Posterior vena cava (tissue), 2 donors: ENCODE results near the gene PTBP1. TPM values are rescaled to one million over a fixed set of nuclear protein-coding genes. Genes with fewer than 3 reads are reported as not detected.

Source experiments
- microRNA-seq, 2 donors: library from miRNA; unstranded; fragments of <30 nt; microRNA quantifications; one replicate each; pipeline ENCODE4 v1.2.0, GENCODE V29; 2020 to 2021; ENCODE audit warnings: borderline microRNAs expressed in 2 of 2
- total RNA-seq, 2 donors: library from RNA; stranded (reverse); fragmentation: NEBNext Ultra II Directional; extraction: Animal tissue kit (Norgen Biotek cat#: 25700); gene quantifications; one replicate each; pipeline ENCODE4 v1.2.1, GENCODE V29; 2021
- donor health status: DM: yes; HTN: yes; CAD: no.
- donor health status: DM: yes; HTN: yes; CAD: no.

PTBP1 gene
- total RNA-seq, 2 donors from 2014 or later = 151 to 168 TPM

Small RNA genes within 50 kb of the gene (microRNA-seq; reads per million reads assigned to microRNA genes)
- gene MIR3187 (1.6 to 3.5 reads per million in 2 donors), gene MIR4745 (0.26 to 0.32 reads per million in 2 donors)

Other genes with a start within 250 kb of the PTBP1 start
- 100 to 1,000 TPM; 288 to 300 TPM for gene BSG, start 224.9 kb upstream of the PTBP1 start, total RNA-seq
- under 1 TPM; 0.10 to 0.37 TPM for gene HCN2, start 207.6 kb upstream of the PTBP1 start, total RNA-seq
- 10 to 100 TPM; 25.6 to 30.7 TPM for gene POLRMT, start 163.9 kb upstream of the PTBP1 start, total RNA-seq
- under 1 TPM in 1 of 2 donors, not detected in 1; 0.37 TPM for gene FGF22, start 157.6 kb upstream of the PTBP1 start, total RNA-seq
- 10 to 100 TPM; 24.5 to 27.1 TPM for gene RNF126, start 134.2 kb upstream of the PTBP1 start, total RNA-seq
- 100 to 1,000 TPM; 234 to 270 TPM for gene FSTL3, start 121.1 kb upstream of the PTBP1 start, total RNA-seq
- not detected for gene PRSS57, start 102.0 kb upstream of the PTBP1 start, total RNA-seq
- gene PALM, start 88.5 kb upstream of the PTBP1 start, total RNA-seq = 100 to 1,000 TPM in 1 of 2 donors, 10 to 100 TPM in 1; 89.6 to 128 TPM
- under 1 TPM in 1 of 2 donors, not detected in 1; 0.14 TPM for gene MISP, start 46.3 kb upstream of the PTBP1 start, total RNA-seq
- gene PLPPR3, start 24.5 kb downstream of the PTBP1 start, total RNA-seq = not detected
- gene AZU1, start 30.4 kb downstream of the PTBP1 start, total RNA-seq = under 1 TPM in 1 of 2 donors, not detected in 1; 0.29 TPM
- under 1 TPM in 1 of 2 donors, not detected in 1; 0.38 TPM for gene PRTN3, start 43.5 kb downstream of the PTBP1 start, total RNA-seq
- 1 to 10 TPM in 1 of 2 donors, under 1 TPM in 1; 0.33 to 2.2 TPM for gene ELANE, start 54.9 kb downstream of the PTBP1 start, total RNA-seq
- gene CFD, start 62.2 kb downstream of the PTBP1 start, total RNA-seq = 100 to 1,000 TPM; 122 to 297 TPM
- 10 to 100 TPM; 29.4 to 33.6 TPM for gene MED16, start 95.7 kb downstream of the PTBP1 start, total RNA-seq
- not detected for gene RNU6-9, start 96.0 kb downstream of the PTBP1 start, total RNA-seq
- gene R3HDM4, start 115.8 kb downstream of the PTBP1 start, total RNA-seq = 10 to 100 TPM; 36.2 to 41.5 TPM
- not detected for gene KISS1R, start 119.9 kb downstream of the PTBP1 start, total RNA-seq
- gene ARID3A, start 128.6 kb downstream of the PTBP1 start, total RNA-seq = 1 to 10 TPM; 6.3 to 10.0 TPM
- gene WDR18, start 186.9 kb downstream of the PTBP1 start, total RNA-seq = 10 to 100 TPM; 13.4 to 17.2 TPM
- under 1 TPM in 1 of 2 donors, not detected in 1; 0.05 TPM for gene GRIN3B, start 203.0 kb downstream of the PTBP1 start, total RNA-seq
- gene TMEM259, start 223.7 kb downstream of the PTBP1 start, total RNA-seq = 10 to 100 TPM; 96.5 to 99.8 TPM
- gene RNU6-2, start 224.1 kb downstream of the PTBP1 start, total RNA-seq = not detected
- 100 to 1,000 TPM in 1 of 2 donors, 10 to 100 TPM in 1; 94.7 to 136 TPM for gene CNN2, start 229.2 kb downstream of the PTBP1 start, total RNA-seq
- 1 to 10 TPM; 4.0 to 4.4 TPM for gene ABCA7, start 242.7 kb downstream of the PTBP1 start, total RNA-seq